Lung (tissue), 12 donors: ENCODE data around the gene NUP98. TPM values are rescaled to one million over a fixed set of nuclear protein-coding genes. Genes with fewer than 3 reads are reported as not detected.
A peak's percentile ranks its signal among the peaks of the same experiment; 100 is the strongest.

Experiments
- ATAC-seq: fragments of 200-7000 bp; cut with Tn5 transposase; one replicate; pipeline ENCODE4 v1.9.1; 2020; ENCODE audit warnings: moderate number of reproducible peaks; ENCODE audit not compliant: insufficient read depth, low FRiP score
- DNase-seq, 3 donors: peaks; one replicate each; pipeline ENCODE4 v3.0.0-alpha.2; 2013 to 2017
- H3K27ac ChIP-seq, 2 donors: one replicate each; pipeline ENCODE4 v1.5.1; 2013; ENCODE audit warnings: mild to moderate bottlenecking in 2 of 2, moderate library complexity in 2 of 2, control low read depth in 1 of 2, inconsistent platforms in 1 of 2, low read depth in 1 of 2, low read length in 1 of 2
- H3K27me3 ChIP-seq, 3 donors: one replicate each; pipeline ENCODE4 v1.5.1; 2013; ENCODE audit warnings: low read length in 2 of 3; ENCODE audit not compliant: control insufficient read depth in 3 of 3, insufficient read depth in 3 of 3
- H3K36me3 ChIP-seq, 4 donors: one replicate each; pipeline ENCODE4 v1.5.1; 2013; ENCODE audit warnings: low read length in 4 of 4, mild to moderate bottlenecking in 1 of 4, moderate library complexity in 1 of 4; ENCODE audit not compliant: control insufficient read depth in 4 of 4, insufficient read depth in 4 of 4
- H3K4me1 ChIP-seq, 5 donors: one replicate each; pipeline ENCODE4 v1.5.1; 2013; ENCODE audit warnings: low read length in 5 of 5, mild to moderate bottlenecking in 2 of 5, moderate library complexity in 1 of 5; ENCODE audit not compliant: control insufficient read depth in 5 of 5, insufficient read depth in 5 of 5
- H3K4me3 ChIP-seq: one replicate; pipeline ENCODE4 v1.5.1; 2013; ENCODE audit warnings: mild to moderate bottlenecking, control low read depth, moderate library complexity
- H3K9ac ChIP-seq, 2 donors: one replicate each; pipeline ENCODE4 v1.5.1; 2013; ENCODE audit warnings: low read length in 2 of 2, control low read depth in 1 of 2; ENCODE audit not compliant: insufficient read depth in 1 of 2
- H3K9me3 ChIP-seq, 4 donors: one replicate each; pipeline ENCODE4 v1.5.1; 2013; ENCODE audit warnings: low read length in 3 of 4, mild to moderate bottlenecking in 1 of 4, moderate library complexity in 1 of 4; ENCODE audit not compliant: control insufficient read depth in 4 of 4, insufficient read depth in 3 of 4
- CTCF ChIP-seq: IDR thresholded peaks from 2 replicates; pipeline ENCODE4 v1.5.1; 2012; ENCODE audit warnings: mild to moderate bottlenecking; ENCODE audit errors: control extremely low read depth, extremely low read depth
- WGBS, 2 donors: extraction: QIAGEN DNeasy Blood & Tissue Kit; methylation state at CpG; one replicate each; pipeline ENCODE4 v1.1.7; 2013; 5-methylcytosine and 5-hydroxymethylcytosine counted together
- polyA plus RNA-seq, 2 donors: library from polyadenylated mRNA; stranded (reverse); fragments of 200-250 nt; gene quantifications; one replicate each; pipeline ENCODE4 v1.2.1, GENCODE V29; 2013
- total RNA-seq, 2 donors: library from RNA; depleted of rRNA in 1 of 2; stranded (reverse); fragments of >200 nt in 1 of 2; gene quantifications; one replicate each; pipeline ENCODE4 v1.2.1, GENCODE V29; 2014 to 2021
- donor health status: control.
- donor health status: control.
- donor health status: Bipolar disorder and iron deficiency.
- donor health status: healthy.
- donor health status: DM: yes; HTN: yes; CAD: no.

Gene NUP98
- total and polyA plus RNA-seq, 4 donors: 16.6 to 109 (median 59.7) TPM

GRCh38 chr11:3822312-3822711 lies 25.0 kb upstream of the NUP98 start:
- Histone ChIP-seq H3K4me3 (no peak overlapping the region), H3K36me3 (peaks cover 4 to 19% (median 7%) of the 10 kb centered on the region in 4 donors), H3K27ac (no peak overlapping the region), H3K9ac (no peak overlapping the region), H3K9me3 (no peaks in the 10 kb centered on the region), H3K4me1 (peaks cover 0 to 4% (median 0%) of the 10 kb centered on the region in 5 donors), H3K27me3 (no peaks in the 10 kb centered on the region)
- TF ChIP-seq CTCF: no peak
- 94% methylated on average over 5 to 7 of the region's 7 CpGs for WGBS, 2 donors
- no peak for ATAC-seq
- no peak for DNase-seq

GRCh38 chr11:3820971-3821370 lies 23.6 kb upstream of the NUP98 start:
- 98 to 99% methylated on average over 2 of the region's 2 CpGs for WGBS, 2 donors
- peaks cover 0 to 16% (median 0%) of the 10 kb centered on the region in 5 donors for H3K4me1 ChIP-seq
- H3K9me3 ChIP-seq: no peaks in the 10 kb centered on the region
- H3K36me3 ChIP-seq: peaks cover 0 to 11% (median 8%) of the 10 kb centered on the region in 4 donors
- no peak for TF ChIP-seq CTCF
- no peak overlapping the region for H3K9ac ChIP-seq
- H3K27ac ChIP-seq: no peak overlapping the region
- H3K4me3 ChIP-seq: no peak overlapping the region
- no peaks in the 10 kb centered on the region for H3K27me3 ChIP-seq
- DNase-seq: no peak
- ATAC-seq: no peak

GRCh38 chr11:3817181-3817800 lies 19.9 kb upstream of the NUP98 start:
- ATAC-seq (no peak), DNase-seq (no peak)
- Histone ChIP-seq H3K9ac (no peak overlapping the region), H3K27ac (no peak overlapping the region), H3K27me3 (no peaks in the 10 kb centered on the region), H3K4me3 (no peak overlapping the region), H3K36me3 (peaks cover 0 to 4% (median 0%) of the 10 kb centered on the region in 4 donors), H3K9me3 (no peaks in the 10 kb centered on the region), H3K4me1 (peaks cover 0 to 24% (median 7%) of the 10 kb centered on the region in 5 donors)
- WGBS, 2 donors: 84 to 87% methylated on average over 10 of the region's 10 CpGs
- TF ChIP-seq CTCF: no peak

GRCh38 chr11:3816673-3817072 lies 19.3 kb upstream of the NUP98 start:
- DNase-seq: no peak
- H3K36me3 ChIP-seq: peaks cover 0 to 4% (median 0%) of the 10 kb centered on the region in 4 donors
- H3K4me3 ChIP-seq: no peak overlapping the region
- no peak for TF ChIP-seq CTCF
- H3K4me1 ChIP-seq: peaks cover 0 to 24% (median 7%) of the 10 kb centered on the region in 5 donors
- no peak overlapping the region for H3K9ac ChIP-seq
- WGBS, 2 donors: 72 to 86% methylated on average over 2 of the region's 2 CpGs
- no peaks in the 10 kb centered on the region for H3K9me3 ChIP-seq
- H3K27me3 ChIP-seq: no peaks in the 10 kb centered on the region
- peak; percentile 19 for ATAC-seq
- peak overlapping the region in 1 of 2 donors; percentile 26 for H3K27ac ChIP-seq
